Dedifferentiated amniotic fluid mesenchymal stem cell (primary cell): ENCODE measurements around the gene EAF1.
A peak's percentile ranks its signal among the peaks of the same experiment; 100 is the strongest.
"Not testable (repeated sequence)": the region's sequence is repeated elsewhere in the genome, so short reads cannot be mapped to it uniquely, and the experiment has no call there.

Source experiments
- DNase-seq: peaks from one replicate; pipeline ENCODE4 v3.0.0-alpha.2; 2016; ENCODE audit errors: extremely low spot score

EAF1 gene

GRCh38 chr3:15405448-15406050 lies 21.8 kb upstream of the EAF1 start:
- DNase-seq: peak; percentile 65

- DNase-seq: no peak
These were observed 18.2 kb upstream of the EAF1 start for GRCh38 chr3:15409239-15409638.

- no peak for DNase-seq
These were observed 17.6 kb upstream of the EAF1 start for GRCh38 chr3:15409774-15410173.

GRCh38 chr3:15410966-15411365 lies 16.4 kb upstream of the EAF1 start:
- DNase-seq: not testable (repeated sequence)

- DNase-seq: no peak
These were observed 6.5 kb upstream of the EAF1 start for GRCh38 chr3:15420871-15421270.

- DNase-seq: no peak
These were observed 749 bp upstream of the EAF1 start for GRCh38 chr3:15426579-15427118.

- no peak for DNase-seq
These were observed 583 bp downstream of the EAF1 start for GRCh38 chr3:15427981-15428380.

- DNase-seq: no peak
These were observed 1.1 kb downstream of the EAF1 start for GRCh38 chr3:15428539-15428938.

- DNase-seq: no peak
These were observed 1.7 kb downstream of the EAF1 start for GRCh38 chr3:15429080-15429479.

- DNase-seq: no peak
These were observed 3.2 kb downstream of the EAF1 start for GRCh38 chr3:15430624-15431023.

- DNase-seq: no peak
These were observed 3.9 kb downstream of the EAF1 start for GRCh38 chr3:15431256-15431837.

GRCh38 chr3:15433531-15433930 lies 6.1 kb downstream of the EAF1 start:
- no peak for DNase-seq

- no peak for DNase-seq
These were observed 7.4 kb downstream of the EAF1 start for GRCh38 chr3:15434756-15435155.

- no peak for DNase-seq
These were observed 8.8 kb downstream of the EAF1 start for GRCh38 chr3:15436246-15436645.

GRCh38 chr3:15438983-15439382 lies 11.6 kb downstream of the EAF1 start:
- DNase-seq: no peak

GRCh38 chr3:15439476-15439875 lies 12.1 kb downstream of the EAF1 start:
- DNase-seq: no peak

- no peak for DNase-seq
These were observed 13.5 kb downstream of the EAF1 start for GRCh38 chr3:15440891-15441290.

- DNase-seq: no peak
These were observed 16.6 kb downstream of the EAF1 start for GRCh38 chr3:15443826-15444524.

- no peak for DNase-seq
These were observed 22.3 kb downstream of the EAF1 start for GRCh38 chr3:15449489-15450224.

GRCh38 chr3:15450438-15451215 lies 23.2 kb downstream of the EAF1 start:
- DNase-seq: no peak
